ENCODE results near the gene RBMS3. TPM values are rescaled to one million over a fixed set of nuclear protein-coding genes. Genes with fewer than 3 reads are reported as not detected.

RBMS3 gene
- total RNA-seq, 1 experiment from 2014 or later, result 8.7 TPM

- Mint-ChIP-seq H3K9me3 (peaks cover 4% of the 10 kb centered on the region), H3K36me3 (no peaks in the 10 kb centered on the region), H3K4me1 (peaks cover 3% of the 10 kb centered on the region; the same call in 1 of the 2 replicates), H3K27ac (no peak overlapping the region), H3K4me3 (no peak overlapping the region), H3K27me3 (ENCODE audit: low read depth) (no peaks in the 10 kb centered on the region)
- ATAC-seq, result no peak
- TF ChIP-seq SP1 (CRISPR knock-in tag; conservative IDR thresholded peaks at IDR 0.05) (no peak), ZNF425 (CRISPR knock-in tag; conservative IDR thresholded peaks at IDR 0.05) (no peak), RELA (CRISPR knock-in tag; IDR thresholded peaks at IDR 0.05; ENCODE audit: borderline replicate concordance) (no peak), HMGXB4 (CRISPR knock-in tag; IDR thresholded peaks at IDR 0.05) (no peak), ELF4 (CRISPR knock-in tag; IDR thresholded peaks at IDR 0.05; ENCODE audit: low read depth) (no peak), ZNF396 (CRISPR knock-in tag; IDR thresholded peaks at IDR 0.05; ENCODE audit: borderline replicate concordance) (no peak), ATF1 (CRISPR knock-in tag; IDR thresholded peaks at IDR 0.05) (no peak), IRF2 (CRISPR knock-in tag; IDR thresholded peaks at IDR 0.05; ENCODE audit: borderline replicate concordance, low read depth) (no peak), JUN (CRISPR knock-in tag; IDR thresholded peaks at IDR 0.05) (no peak), ZNF671 (CRISPR knock-in tag; IDR thresholded peaks at IDR 0.05) (no peak), CDX4 (CRISPR knock-in tag; IDR thresholded peaks at IDR 0.05; ENCODE audit: borderline replicate concordance) (no peak), TEAD4 (CRISPR knock-in tag; IDR thresholded peaks at IDR 0.05) (no peak), NFATC4 (CRISPR knock-in tag; IDR thresholded peaks at IDR 0.05) (no peak), ESRRA (CRISPR knock-in tag; IDR thresholded peaks at IDR 0.05; ENCODE audit: borderline replicate concordance) (no peak), NR2C2 (CRISPR knock-in tag; IDR thresholded peaks at IDR 0.05) (no peak), ZNF263 (CRISPR knock-in tag; IDR thresholded peaks at IDR 0.05; ENCODE audit: low read depth) (no peak), ZNF512 (CRISPR knock-in tag; IDR thresholded peaks at IDR 0.05; ENCODE audit: borderline replicate concordance) (no peak)
- TF ChIP-seq, protein P1, sequence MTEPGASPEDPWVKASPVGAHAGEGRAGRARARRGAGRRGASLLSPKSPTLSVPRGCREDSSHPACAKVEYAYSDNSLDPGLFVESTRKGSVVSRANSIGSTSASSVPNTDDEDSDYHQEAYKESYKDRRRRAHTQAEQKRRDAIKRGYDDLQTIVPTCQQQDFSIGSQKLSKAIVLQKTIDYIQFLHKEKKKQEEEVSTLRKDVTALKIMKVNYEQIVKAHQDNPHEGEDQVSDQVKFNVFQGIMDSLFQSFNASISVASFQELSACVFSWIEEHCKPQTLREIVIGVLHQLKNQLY (CRISPR knock-in tag; IDR thresholded peaks at IDR 0.05), result no peak
- TF ChIP-seq, protein P2, sequence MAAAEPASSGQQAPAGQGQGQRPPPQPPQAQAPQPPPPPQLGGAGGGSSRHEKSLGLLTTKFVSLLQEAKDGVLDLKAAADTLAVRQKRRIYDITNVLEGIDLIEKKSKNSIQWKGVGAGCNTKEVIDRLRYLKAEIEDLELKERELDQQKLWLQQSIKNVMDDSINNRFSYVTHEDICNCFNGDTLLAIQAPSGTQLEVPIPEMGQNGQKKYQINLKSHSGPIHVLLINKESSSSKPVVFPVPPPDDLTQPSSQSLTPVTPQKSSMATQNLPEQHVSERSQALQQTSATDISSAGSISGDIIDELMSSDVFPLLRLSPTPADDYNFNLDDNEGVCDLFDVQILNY (CRISPR knock-in tag; IDR thresholded peaks at IDR 0.05), result no peak
- ChIA-PET POLR2A (no interaction called here), CTCF (no interaction called here)
- no peak for DNase-seq (ENCODE audit: low spot score)
These were observed 329.9 kb downstream of the RBMS3 start for GRCh38 chr3:29610781-29611180.

GRCh38 chr3:29611252-29611651 is 330.4 kb downstream of the RBMS3 start:
- Mint-ChIP-seq H3K4me3 (no peak overlapping the region), H3K4me1 (peaks cover 3% of the 10 kb centered on the region; the same call in 1 of the 2 replicates), H3K27ac (no peak overlapping the region), H3K36me3 (no peaks in the 10 kb centered on the region), H3K27me3 (ENCODE audit: low read depth) (no peaks in the 10 kb centered on the region), H3K9me3 (peaks cover 4% of the 10 kb centered on the region)
- CTCF ChIA-PET, result no interaction called here
- ATAC-seq (no peak), DNase-seq (ENCODE audit: low spot score) (no peak)
- POLR2A ChIA-PET, result no interaction called here
- TF ChIP-seq, protein P3, sequence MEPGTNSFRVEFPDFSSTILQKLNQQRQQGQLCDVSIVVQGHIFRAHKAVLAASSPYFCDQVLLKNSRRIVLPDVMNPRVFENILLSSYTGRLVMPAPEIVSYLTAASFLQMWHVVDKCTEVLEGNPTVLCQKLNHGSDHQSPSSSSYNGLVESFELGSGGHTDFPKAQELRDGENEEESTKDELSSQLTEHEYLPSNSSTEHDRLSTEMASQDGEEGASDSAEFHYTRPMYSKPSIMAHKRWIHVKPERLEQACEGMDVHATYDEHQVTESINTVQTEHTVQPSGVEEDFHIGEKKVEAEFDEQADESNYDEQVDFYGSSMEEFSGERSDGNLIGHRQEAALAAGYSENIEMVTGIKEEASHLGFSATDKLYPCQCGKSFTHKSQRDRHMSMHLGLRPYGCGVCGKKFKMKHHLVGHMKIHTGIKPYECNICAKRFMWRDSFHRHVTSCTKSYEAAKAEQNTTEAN (CRISPR knock-in tag; IDR thresholded peaks at IDR 0.05), result no peak

Measured in WTC11 (cell line).